Body of pancreas (tissue), 4 donors: ENCODE measurements around the gene ZP4. TPM values are rescaled to one million over a fixed set of nuclear protein-coding genes. Genes with fewer than 3 reads are reported as not detected.

ENCODE experiments used
- ATAC-seq: fragments of 150-250 bp; one replicate; pipeline ENCODE4 v1.9.1; 2016
- DNase-seq, 4 donors: peaks; one replicate each; pipeline ENCODE4 v3.0.0-alpha.2; 2019
- H3K27ac ChIP-seq, 4 donors: fragments of 200-600 bp; sonication (generic); 1 replicate in 3 of 4; 2 replicates in 1 of 4; pipeline versions ENCODE4 v1.5.1 to v1.6.1; 2016 to 2019; ENCODE audit warnings: mild to moderate bottlenecking in 1 of 4, mixed read lengths in 1 of 4, moderate library complexity in 1 of 4
- H3K27me3 ChIP-seq, 2 donors: fragments of 200-600 bp; sonication (generic); one replicate each; pipeline ENCODE4 v1.6.0; 2016; ENCODE audit warnings: mild to moderate bottlenecking in 1 of 2
- H3K36me3 ChIP-seq, 2 donors: fragments of 200-600 bp; sonication (generic); replicated peaks in 1 of 2; 2 replicates each; pipeline ENCODE4 v1.5.1; 2016; ENCODE audit warnings: low read depth in 2 of 2; ENCODE audit not compliant: insufficient read depth in 1 of 2
- H3K4me1 ChIP-seq: fragments of 200-600 bp; sonication (generic); one replicate; pipeline ENCODE4 v1.6.0; 2016
- H3K4me3 ChIP-seq, 2 donors: fragments of 200-600 bp; sonication (generic); 1 replicate in 1 of 2; 2 replicates in 1 of 2; pipeline ENCODE4 v1.5.1; 2016 to 2019
- H3K9me3 ChIP-seq, 3 donors: fragments of 200-600 bp; sonication (generic); 1 replicate in 2 of 3; 2 replicates in 1 of 3; pipeline ENCODE4 v1.5.1; 2016
- CTCF ChIP-seq, 7 experiments: fragments of 450-650 bp in 4 of 7; fragments of 200-600 bp in 3 of 7; sonication (generic) in 3 of 7; IDR thresholded peaks; one replicate each; pipeline ENCODE4 v1.5.1; 2016 to 2019; ENCODE audit warnings: antibody characterized with exemption in 7 of 7
- POLR2A ChIP-seq, 3 donors: fragments of 450-650 bp; IDR thresholded peaks; one replicate each; pipeline ENCODE4 v1.6.1; 2016; ENCODE audit warnings: antibody characterized with exemption in 3 of 3, mild to moderate bottlenecking in 2 of 3
- WGBS, 2 donors: methylation state at CpG; one replicate each; pipeline ENCODE4 v1.1.5; 2017; 5-methylcytosine and 5-hydroxymethylcytosine counted together
- intact Hi-C: fragments of 100-400 bp; cut with DNase I; formaldehyde crosslinking; loops from one replicate; pipeline ENCODE4 v1.15.1; 2023
- total RNA-seq, 2 donors: library from RNA; depleted of rRNA; stranded (reverse); fragments of >200 nt; gene quantifications; one replicate each; pipeline ENCODE4 v1.1.0, GENCODE V29; 2016

ZP4 gene
- total RNA-seq, 2 donors from 2014 or later, result not detected

GRCh38 chr1:237832858-237833257 is 57.9 kb downstream of the ZP4 start:
- Histone ChIP-seq H3K9me3 (no peaks in the 10 kb centered on the region), H3K36me3 (no peaks in the 10 kb centered on the region), H3K4me1 (no peaks in the 10 kb centered on the region), H3K27ac (no peak overlapping the region), H3K27me3 (no peaks in the 10 kb centered on the region), H3K4me3 (no peak overlapping the region)
- TF ChIP-seq CTCF (IDR thresholded peaks at IDR 0.05) (no peak), POLR2A (IDR thresholded peaks at IDR 0.05) (no peak)
- DNase-seq (no peak), ATAC-seq (no peak)
- 66 to 73% methylated on average over 7 of the region's 7 CpGs for WGBS, 2 donors
- intact Hi-C loops, result no loop called here
